Keratinocyte (primary cell): ENCODE measurements around the gene SCN2B. TPM values are rescaled to one million over a fixed set of nuclear protein-coding genes. Genes with fewer than 3 reads are reported as not detected.

Experiments used
- DNase-seq: peaks from one replicate; pipeline ENCODE4 v3.0.0-alpha.2; 2011; ENCODE audit warnings: low read depth, missing footprints, low spot score
- FAIRE-seq: peaks from 2 replicates; lab custom pipeline; 2011; peaks lifted over from hg19 to GRCh38; lab: Jason Lieb, UNC
- H2AFZ ChIP-seq: 2 replicates; pipeline ENCODE4 v1.6.0; 2012; ENCODE audit warnings: low read length, control low read depth, inconsistent platforms; ENCODE audit not compliant: control insufficient read depth
- H3K27ac ChIP-seq: 2 replicates; pipeline ENCODE4 v1.5.1; 2011; ENCODE audit warnings: low read length; ENCODE audit not compliant: control insufficient read depth, insufficient read depth
- H3K27me3 ChIP-seq: 3 replicates; pipeline ENCODE4 v1.6.0; 2011; ENCODE audit warnings: low read length; ENCODE audit not compliant: control insufficient read depth, insufficient read depth; ENCODE audit errors: extremely low read depth
- H3K36me3 ChIP-seq, 2 experiments: 2 replicates in 1 of 2; 3 replicates in 1 of 2; pipeline ENCODE4 v1.5.1; 2011; ENCODE audit warnings: low read length in 2 of 2, mild to moderate bottlenecking in 1 of 2; ENCODE audit not compliant: control insufficient read depth in 2 of 2, insufficient read depth in 2 of 2; ENCODE audit errors: extremely low read depth in 1 of 2
- H3K4me1 ChIP-seq: 3 replicates; pipeline ENCODE4 v1.5.1; 2011; ENCODE audit warnings: low read length; ENCODE audit not compliant: control insufficient read depth, insufficient read depth; ENCODE audit errors: extremely low read depth
- H3K4me2 ChIP-seq: 3 replicates; pipeline ENCODE4 v1.6.0; 2011; ENCODE audit warnings: low read depth, low read length; ENCODE audit not compliant: control insufficient read depth, insufficient read depth; ENCODE audit errors: extremely low read depth
- H3K4me3 ChIP-seq, 3 experiments: fragments of 200-600 bp in 1 of 3; sonication (generic) in 1 of 3; 2 replicates in 2 of 3; 3 replicates in 1 of 3; pipeline ENCODE4 v1.5.1; 2011 to 2016; ENCODE audit warnings: low read length in 3 of 3, mild to moderate bottlenecking in 3 of 3, control low read depth in 2 of 3, inconsistent platforms in 1 of 3, low read depth in 1 of 3, mixed read lengths in 1 of 3, mixed run types in 1 of 3, moderate library complexity in 1 of 3; ENCODE audit not compliant: control insufficient read depth in 2 of 3, insufficient read depth in 2 of 3; ENCODE audit errors: extremely low read depth in 1 of 3
- H3K79me2 ChIP-seq: 2 replicates; pipeline ENCODE4 v1.6.0; 2012; ENCODE audit warnings: low read length; ENCODE audit not compliant: control insufficient read depth, insufficient read depth
- H3K9ac ChIP-seq: 3 replicates; pipeline ENCODE4 v1.6.0; 2011; ENCODE audit warnings: low read length; ENCODE audit not compliant: control insufficient read depth, insufficient read depth; ENCODE audit errors: extremely low read depth
- H3K9me1 ChIP-seq: 3 replicates; pipeline ENCODE4 v1.6.0; 2011; ENCODE audit warnings: low read length; ENCODE audit not compliant: control insufficient read depth, insufficient read depth; ENCODE audit errors: extremely low read depth
- H3K9me3 ChIP-seq: 2 replicates; pipeline ENCODE4 v1.5.1; 2012; ENCODE audit warnings: low read depth, low read length; ENCODE audit not compliant: control insufficient read depth
- H4K20me1 ChIP-seq: 3 replicates; pipeline ENCODE4 v1.6.0; 2011; ENCODE audit warnings: low read length; ENCODE audit not compliant: control insufficient read depth, insufficient read depth; ENCODE audit errors: extremely low read depth
- CTCF ChIP-seq, 3 experiments: IDR thresholded peaks in 1 of 3; conservative IDR thresholded peaks in 1 of 3; optimal IDR thresholded peaks in 1 of 3; 2 replicates in 2 of 3; 3 replicates in 1 of 3; pipeline versions ENCODE3 to v1.5.1; 2011; ENCODE audit warnings: low read length in 3 of 3, mild to moderate bottlenecking in 3 of 3, moderate library complexity in 2 of 3, control low read depth in 1 of 3, inconsistent platforms in 1 of 3; ENCODE audit not compliant: insufficient read depth in 2 of 3; ENCODE audit errors: extremely low read depth in 1 of 3
- EZH2 ChIP-seq: IDR thresholded peaks from one replicate; pipeline ENCODE4 v1.6.1; 2012; ENCODE audit warnings: inconsistent platforms, mild to moderate bottlenecking, low read length, moderate library complexity
- dilution Hi-C: fragments of 300-500 bp; cut with MboI; formaldehyde crosslinking; loops from one replicate; pipeline ENCODE4 v1.7.0; 2020; ENCODE audit warnings: low sequenced_read_pairs; ENCODE audit not compliant: extremely low pct_ligation_motif_present
- polyA plus RNA-seq, 5 experiments: library from polyadenylated mRNA; depleted of rRNA in 3 of 5; stranded (reverse) in 3 of 5; stranded (forward) in 1 of 5; unstranded in 1 of 5; fragments of >200 nt; gene quantifications; 1 replicate in 1 of 5; 2 replicates in 3 of 5; 3 replicates in 1 of 5; pipeline versions ENCODE4 v1.2.1 to v1.2.3, GENCODE V29; 2011 to 2012; ENCODE audit warnings: missing spikeins in 2 of 5, low read depth in 1 of 5, low replicate concordance in 1 of 5

Gene SCN2B
- polyA plus RNA-seq, 1 donor (not counting 4 experiments of a cell fraction or from before 2014, with no cell fraction given), result 0.56 TPM

- DNase-seq (no peak), FAIRE-seq (no peak)
- Histone ChIP-seq H3K27ac (no peak overlapping the region), H3K4me1 (no peaks in the 10 kb centered on the region), H3K4me2 (no peak overlapping the region), H3K27me3 (peaks cover 12% of the 10 kb centered on the region), H3K79me2 (no peaks in the 10 kb centered on the region), H3K9me3 (no peaks in the 10 kb centered on the region), H3K4me3 (no peak overlapping the region), H3K36me3 (no peaks in the 10 kb centered on the region), H4K20me1 (no peaks in the 10 kb centered on the region), H3K9me1 (no peaks in the 10 kb centered on the region), H3K9ac (no peak overlapping the region), H2AFZ (no peak overlapping the region)
- TF ChIP-seq EZH2 (no peak), CTCF (optimal IDR thresholded peaks at IDR 0.05 in 1 of 3, IDR thresholded peaks at IDR 0.05 in 1 of 3, conservative IDR thresholded peaks at IDR 0.05 in 1 of 3; ENCODE audit: extremely low read depth in 1 of 3, insufficient read depth in 2 of 3, low read length in 3 of 3) (no peak)
- dilution Hi-C loops, result no loop called here
These were observed 43.3 kb upstream of the SCN2B start for GRCh38 chr11:118219732-118220131.

- FAIRE-seq (no peak), DNase-seq (no peak)
- peaks cover 12% of the 10 kb centered on the region for H3K27me3 ChIP-seq
- H3K27ac ChIP-seq, result no peak overlapping the region
- dilution Hi-C loops, result no loop called here
- TF ChIP-seq EZH2 (no peak), CTCF (optimal IDR thresholded peaks at IDR 0.05 in 1 of 3, IDR thresholded peaks at IDR 0.05 in 1 of 3, conservative IDR thresholded peaks at IDR 0.05 in 1 of 3; ENCODE audit: extremely low read depth in 1 of 3, insufficient read depth in 2 of 3, low read length in 3 of 3) (no peak)
- no peaks in the 10 kb centered on the region for H3K36me3 ChIP-seq
- no peaks in the 10 kb centered on the region for H4K20me1 ChIP-seq
- H3K79me2 ChIP-seq, result no peaks in the 10 kb centered on the region
- H2AFZ ChIP-seq, result no peak overlapping the region
- no peak overlapping the region for H3K9ac ChIP-seq
- no peak overlapping the region for H3K4me2 ChIP-seq
- H3K9me3 ChIP-seq, result no peaks in the 10 kb centered on the region
- no peaks in the 10 kb centered on the region for H3K4me1 ChIP-seq
- no peaks in the 10 kb centered on the region for H3K9me1 ChIP-seq
- no peak overlapping the region for H3K4me3 ChIP-seq
These were observed 42.8 kb upstream of the SCN2B start for GRCh38 chr11:118219244-118219643.
